ENCODE results near the gene ZBTB14. TPM values are rescaled to one million over a fixed set of nuclear protein-coding genes. Genes with fewer than 3 reads are reported as not detected.

Gene ZBTB14
- total RNA-seq, 1 experiment from 2014 or later, result 15.5 TPM

DNA sequence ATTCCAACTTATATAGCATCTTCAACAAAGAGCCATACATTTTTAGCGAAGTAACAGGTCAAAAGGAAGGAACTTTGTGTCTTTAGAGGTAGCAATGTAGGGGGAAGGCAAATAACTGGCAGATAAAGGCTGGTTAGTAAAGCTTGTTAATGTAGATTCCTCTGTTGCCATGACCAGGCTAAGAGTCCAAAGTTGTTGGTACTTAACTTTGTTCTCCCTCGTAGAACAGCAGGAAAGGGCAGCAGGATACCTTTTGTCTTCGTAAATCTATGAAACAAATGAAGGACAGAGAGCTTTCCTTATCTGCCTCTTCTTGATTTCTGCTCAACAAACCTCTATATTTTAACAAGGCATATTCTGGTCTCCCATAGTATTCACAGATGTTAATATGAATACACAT is 18.6 kb downstream of the ZBTB14 start:
- H3K4me1 Mint-ChIP-seq, result peaks cover 8 to 10% of the 10 kb centered on the region in 2 experiments
- TF ChIP-seq, protein P1, sequence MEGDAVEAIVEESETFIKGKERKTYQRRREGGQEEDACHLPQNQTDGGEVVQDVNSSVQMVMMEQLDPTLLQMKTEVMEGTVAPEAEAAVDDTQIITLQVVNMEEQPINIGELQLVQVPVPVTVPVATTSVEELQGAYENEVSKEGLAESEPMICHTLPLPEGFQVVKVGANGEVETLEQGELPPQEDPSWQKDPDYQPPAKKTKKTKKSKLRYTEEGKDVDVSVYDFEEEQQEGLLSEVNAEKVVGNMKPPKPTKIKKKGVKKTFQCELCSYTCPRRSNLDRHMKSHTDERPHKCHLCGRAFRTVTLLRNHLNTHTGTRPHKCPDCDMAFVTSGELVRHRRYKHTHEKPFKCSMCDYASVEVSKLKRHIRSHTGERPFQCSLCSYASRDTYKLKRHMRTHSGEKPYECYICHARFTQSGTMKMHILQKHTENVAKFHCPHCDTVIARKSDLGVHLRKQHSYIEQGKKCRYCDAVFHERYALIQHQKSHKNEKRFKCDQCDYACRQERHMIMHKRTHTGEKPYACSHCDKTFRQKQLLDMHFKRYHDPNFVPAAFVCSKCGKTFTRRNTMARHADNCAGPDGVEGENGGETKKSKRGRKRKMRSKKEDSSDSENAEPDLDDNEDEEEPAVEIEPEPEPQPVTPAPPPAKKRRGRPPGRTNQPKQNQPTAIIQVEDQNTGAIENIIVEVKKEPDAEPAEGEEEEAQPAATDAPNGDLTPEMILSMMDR (conservative IDR thresholded peaks at IDR 0.05), result no peak
- H3K9ac ChIP-seq (ENCODE audit: extremely low read depth, insufficient read length, low read length), result no peak overlapping the region
- no peak overlapping the region for H2BK15ac ChIP-seq (ENCODE audit: low read depth, low read length)
- no peak overlapping the region for H4K5ac ChIP-seq (ENCODE audit: insufficient read length, low read depth, low read length)
- H3K27me3 ChIP-seq (ENCODE audit: insufficient read depth, low read length), result no peaks in the 10 kb centered on the region
- H3K4ac ChIP-seq (ENCODE audit: low read depth, low read length), result no peak overlapping the region
- H3K36me3 Mint-ChIP-seq (ENCODE audit: insufficient read depth in 1 of 3, low read depth in 3 of 3), result peaks cover 0 to 12% (median 3%) of the 10 kb centered on the region in 3 experiments; a peak in 5 of 7 replicates
- no peaks in the 10 kb centered on the region for H3K79me1 ChIP-seq (ENCODE audit: insufficient read depth, low read depth, low read length, poor library complexity, severe bottlenecking)
- H4K91ac ChIP-seq (ENCODE audit: insufficient read length, low read depth, low read length), result no peak overlapping the region
- H3K27ac Mint-ChIP-seq, result no peak overlapping the region; a peak in 1 of 7 replicates
- no peaks in the 10 kb centered on the region for H4K20me1 ChIP-seq (ENCODE audit: control insufficient read depth, insufficient read depth, insufficient read length)
- H2BK20ac ChIP-seq (ENCODE audit: low read depth, low read length, poor library complexity, severe bottlenecking), result no peak overlapping the region
- no peaks in the 10 kb centered on the region for H3K79me2 ChIP-seq (ENCODE audit: insufficient read depth, low read length)
- H2BK12ac ChIP-seq (ENCODE audit: insufficient read length, low read depth, low read length), result no peak overlapping the region
- no peak overlapping the region for H2AK5ac ChIP-seq (ENCODE audit: insufficient read length, low read length)
- H3K18ac ChIP-seq (ENCODE audit: insufficient read length, low read depth, low read length), result no peak overlapping the region
- H3K14ac ChIP-seq (ENCODE audit: insufficient read depth, low read length), result no peak overlapping the region
- no peak overlapping the region for H2BK120ac ChIP-seq (ENCODE audit: low read depth, low read length, poor library complexity, severe bottlenecking)
- no peaks in the 10 kb centered on the region for H3K4me1 ChIP-seq (ENCODE audit: insufficient read depth, low read length)
- H4K8ac ChIP-seq (replicated peaks; ENCODE audit: insufficient read length, low read depth, low read length), result no peak overlapping the region
- DNase-seq, result no peak
- H3K27ac ChIP-seq (ENCODE audit: insufficient read length, low read depth, low read length), result no peak overlapping the region
- H2AFZ ChIP-seq (ENCODE audit: low read length), result no peak overlapping the region
- peaks cover 5% of the 10 kb centered on the region for H3K27me3 Mint-ChIP-seq (ENCODE audit: low read depth)
- H3K56ac ChIP-seq (ENCODE audit: insufficient read length, low read depth, low read length), result no peak overlapping the region
- H3T11ph ChIP-seq (ENCODE audit: low read length), result no peak overlapping the region
- H3K23me2 ChIP-seq (ENCODE audit: insufficient read length, low read depth, low read length, poor library complexity, severe bottlenecking), result no peaks in the 10 kb centered on the region
- H3K23ac ChIP-seq (ENCODE audit: insufficient read length, low read depth, low read length), result no peak overlapping the region
- no peak overlapping the region for H3K4me3 Mint-ChIP-seq
- WGBS (ENCODE audit: extremely low coverage, insufficient read length, low lambda C conversion rate), result no CpG with 5 or more reads among the region's 3 CpGs
- peaks cover 23% of the 10 kb centered on the region in 2 experiments for H3K9me3 Mint-ChIP-seq
- no peak overlapping the region for H3K4me2 ChIP-seq (ENCODE audit: insufficient read depth, insufficient read length, low read length)
- H3K9me3 ChIP-seq (ENCODE audit: control insufficient read depth, low read depth, low read length), result no peaks in the 10 kb centered on the region
- no peak overlapping the region for H2BK5ac ChIP-seq (ENCODE audit: insufficient read length, low read length)
